SH-SY5Y (cell line): ENCODE measurements around the gene MYRIP.

Experiments
- GATA2 ChIP-seq: IDR thresholded peaks from 2 replicates; pipeline ENCODE4 v1.6.1; 2011; ENCODE audit warnings: mild to moderate bottlenecking, low read depth, low read length
- GATA3 ChIP-seq: IDR thresholded peaks from 2 replicates; pipeline ENCODE4 v1.6.1; 2011; ENCODE audit warnings: low read depth, mild to moderate bottlenecking, low read length, moderate library complexity

DNA sequence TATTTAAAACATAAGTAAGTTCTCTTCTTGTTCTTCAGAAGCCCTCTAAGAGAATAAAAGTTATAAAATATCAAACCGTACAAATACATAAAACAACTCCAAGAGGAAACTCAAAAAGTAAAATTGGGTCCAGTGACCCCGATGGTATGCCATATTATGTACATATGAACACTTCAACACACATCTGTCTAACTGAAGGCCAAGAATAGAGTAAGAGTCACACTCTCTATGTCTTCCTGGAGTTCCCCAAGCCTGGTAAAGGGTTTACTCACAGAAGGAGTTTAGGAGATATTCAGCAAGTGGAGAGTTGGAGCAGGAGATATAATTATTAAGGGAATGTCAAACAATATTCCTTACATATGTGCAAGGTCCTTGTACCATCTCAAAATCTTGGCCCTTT is 398.8 kb downstream of the MYRIP start:
- TF ChIP-seq GATA2 (no peak), GATA3 (no peak)
